ENCODE results near the gene DLD.

Gene DLD

GRCh38 chr7:107898997-107899594 lies 8.1 kb downstream of the DLD start:
- in situ Hi-C loops (cut with MboI; ENCODE audit: low pct_unique_long_range_greater_than_20kb, low sequenced_read_pairs, unreplicated experiment): no loop called here
- DNase-seq (ENCODE audit: low spot score): no peak
- TF ChIP-seq CTCF (IDR thresholded peaks at IDR 0.05; ENCODE audit: extremely low read depth, insufficient read depth, missing control alignments): no peak

DNA sequence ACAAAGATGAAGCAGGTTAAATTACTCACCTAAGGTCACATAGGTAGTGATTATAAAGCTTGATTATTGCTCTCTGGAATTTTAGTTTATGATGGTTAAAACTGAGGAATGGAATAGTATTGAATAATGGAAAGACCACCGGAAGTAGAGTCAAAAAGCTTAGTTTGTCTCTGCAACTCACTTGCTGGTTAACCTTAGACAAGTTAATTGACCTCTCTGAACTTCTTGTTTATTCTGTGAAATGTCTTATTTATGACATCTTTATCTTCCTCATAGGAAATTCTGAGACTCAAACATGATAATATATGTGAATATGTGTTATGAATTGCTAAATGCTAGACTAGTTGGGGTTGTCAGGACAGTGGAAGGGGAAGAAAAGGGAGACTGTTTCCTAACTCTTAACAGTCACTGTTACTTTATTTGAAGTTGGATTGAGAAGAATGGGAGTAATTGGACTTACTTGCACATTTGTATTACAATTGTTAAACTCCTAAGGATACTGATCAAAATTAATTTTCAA lies 9.6 kb downstream of the DLD start:
- DNase-seq (ENCODE audit: low spot score): no peak
- TF ChIP-seq CTCF (IDR thresholded peaks at IDR 0.05; ENCODE audit: extremely low read depth, insufficient read depth, missing control alignments): no peak
- in situ Hi-C loops (cut with MboI; ENCODE audit: low pct_unique_long_range_greater_than_20kb, low sequenced_read_pairs, unreplicated experiment): no loop called here

DNA sequence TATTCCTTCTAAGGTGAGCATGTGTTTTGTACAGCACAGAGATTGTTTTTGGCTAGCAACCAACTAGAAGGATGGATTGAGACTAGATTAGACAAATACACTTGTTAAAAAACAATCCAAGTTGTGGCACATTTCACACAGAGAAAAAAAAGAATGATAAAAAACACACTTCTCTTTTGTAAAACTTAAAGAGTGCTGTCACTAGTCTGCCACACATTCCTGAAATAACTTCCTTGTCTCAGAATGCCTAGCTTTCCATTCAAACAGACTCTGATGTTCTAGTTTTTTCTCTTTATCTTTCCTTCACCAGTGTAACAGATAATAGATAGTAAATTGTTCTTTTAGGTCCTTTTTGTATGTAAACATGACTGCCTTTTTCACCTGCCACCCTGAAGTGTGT lies 11.4 kb downstream of the DLD start:
- no peak for TF ChIP-seq CTCF (IDR thresholded peaks at IDR 0.05; ENCODE audit: extremely low read depth, insufficient read depth, missing control alignments)
- in situ Hi-C loops (cut with MboI; ENCODE audit: low pct_unique_long_range_greater_than_20kb, low sequenced_read_pairs, unreplicated experiment): no loop called here
- DNase-seq (ENCODE audit: low spot score): no peak

GRCh38 chr7:107907790-107908189 lies 16.8 kb downstream of the DLD start:
- DNase-seq (ENCODE audit: low spot score): no peak
- in situ Hi-C loops (cut with MboI; ENCODE audit: low pct_unique_long_range_greater_than_20kb, low sequenced_read_pairs, unreplicated experiment): no loop called here
- TF ChIP-seq CTCF (IDR thresholded peaks at IDR 0.05; ENCODE audit: extremely low read depth, insufficient read depth, missing control alignments): no peak

GRCh38 chr7:107909445-107909844 lies 18.5 kb downstream of the DLD start:
- no peak for TF ChIP-seq CTCF (IDR thresholded peaks at IDR 0.05; ENCODE audit: extremely low read depth, insufficient read depth, missing control alignments)
- in situ Hi-C loops (cut with MboI; ENCODE audit: low pct_unique_long_range_greater_than_20kb, low sequenced_read_pairs, unreplicated experiment): no loop called here
- no peak for DNase-seq (ENCODE audit: low spot score)

DNA sequence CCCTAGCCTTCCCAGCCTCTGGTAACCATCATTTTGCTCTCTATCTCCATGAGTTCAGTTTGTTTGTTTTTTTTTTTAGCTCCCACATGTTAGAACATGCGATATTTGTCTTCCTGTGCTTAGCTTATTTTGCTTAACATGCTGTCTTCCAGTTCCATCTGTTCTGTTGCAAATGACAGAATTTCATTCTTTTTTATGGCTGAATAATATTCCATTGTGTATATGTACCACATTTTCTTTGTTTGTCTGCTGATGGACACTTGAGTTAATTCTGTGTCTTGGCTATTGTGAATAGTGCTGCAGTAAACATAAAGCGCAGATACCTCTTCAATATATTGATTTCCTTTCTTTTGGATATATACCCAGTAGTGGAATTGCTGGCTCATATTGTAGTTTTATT lies 21.0 kb downstream of the DLD start:
- no peak for DNase-seq (ENCODE audit: low spot score)
- in situ Hi-C loops (cut with MboI; ENCODE audit: low pct_unique_long_range_greater_than_20kb, low sequenced_read_pairs, unreplicated experiment): no loop called here
- TF ChIP-seq CTCF (IDR thresholded peaks at IDR 0.05; ENCODE audit: extremely low read depth, insufficient read depth, missing control alignments): no peak
